ENCODE results near the gene HNRNPU.

GRCh38 chr1:244896550-244896949 lies 32.2 kb upstream of the HNRNPU start:
- no peak for TF ChIP-seq POLR2A (IDR thresholded peaks at IDR 0.05)
- TF ChIP-seq, protein P1, sequence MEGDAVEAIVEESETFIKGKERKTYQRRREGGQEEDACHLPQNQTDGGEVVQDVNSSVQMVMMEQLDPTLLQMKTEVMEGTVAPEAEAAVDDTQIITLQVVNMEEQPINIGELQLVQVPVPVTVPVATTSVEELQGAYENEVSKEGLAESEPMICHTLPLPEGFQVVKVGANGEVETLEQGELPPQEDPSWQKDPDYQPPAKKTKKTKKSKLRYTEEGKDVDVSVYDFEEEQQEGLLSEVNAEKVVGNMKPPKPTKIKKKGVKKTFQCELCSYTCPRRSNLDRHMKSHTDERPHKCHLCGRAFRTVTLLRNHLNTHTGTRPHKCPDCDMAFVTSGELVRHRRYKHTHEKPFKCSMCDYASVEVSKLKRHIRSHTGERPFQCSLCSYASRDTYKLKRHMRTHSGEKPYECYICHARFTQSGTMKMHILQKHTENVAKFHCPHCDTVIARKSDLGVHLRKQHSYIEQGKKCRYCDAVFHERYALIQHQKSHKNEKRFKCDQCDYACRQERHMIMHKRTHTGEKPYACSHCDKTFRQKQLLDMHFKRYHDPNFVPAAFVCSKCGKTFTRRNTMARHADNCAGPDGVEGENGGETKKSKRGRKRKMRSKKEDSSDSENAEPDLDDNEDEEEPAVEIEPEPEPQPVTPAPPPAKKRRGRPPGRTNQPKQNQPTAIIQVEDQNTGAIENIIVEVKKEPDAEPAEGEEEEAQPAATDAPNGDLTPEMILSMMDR (IDR thresholded peaks at IDR 0.05) = no peak
